Gastroesophageal sphincter (tissue), 4 donors: ENCODE measurements around the gene GET3. TPM values are rescaled to one million over a fixed set of nuclear protein-coding genes. Genes with fewer than 3 reads are reported as not detected.

Experiments
- ATAC-seq: fragments of 150-250 bp; one replicate; pipeline ENCODE4 v1.9.1; 2016; ENCODE audit warnings: mild to moderate bottlenecking, moderate library complexity
- H3K27ac ChIP-seq, 4 donors: fragments of 200-600 bp; sonication (generic) in 3 of 4; 1 replicate in 3 of 4; 2 replicates in 1 of 4; pipeline ENCODE4 v1.5.1; 2016 to 2019
- H3K27me3 ChIP-seq: fragments of 200-600 bp; sonication (generic); one replicate; pipeline ENCODE4 v1.5.1; 2019
- H3K36me3 ChIP-seq, 2 donors: fragments of 200-600 bp; sonication (generic); one replicate each; pipeline ENCODE4 v1.5.1; 2019; ENCODE audit warnings: control low read depth in 1 of 2
- H3K4me1 ChIP-seq, 3 donors: fragments of 200-600 bp; sonication (generic); 1 replicate in 2 of 3; 2 replicates in 1 of 3; pipeline ENCODE4 v1.5.1; 2016 to 2019; ENCODE audit warnings: control low read depth in 2 of 3
- H3K4me3 ChIP-seq, 2 donors: fragments of 200-600 bp; sonication (generic); one replicate each; pipeline ENCODE4 v1.5.1; 2019; ENCODE audit warnings: mild to moderate bottlenecking in 1 of 2, moderate library complexity in 1 of 2
- H3K9me3 ChIP-seq, 3 donors: fragments of 200-600 bp; sonication (generic); one replicate each; pipeline ENCODE4 v1.5.1; 2017 to 2019; ENCODE audit warnings: control low read depth in 2 of 3
- CTCF ChIP-seq, 4 experiments: fragments of 200-600 bp in 2 of 4; fragments of 450-650 bp in 2 of 4; sonication (generic) in 1 of 4; IDR thresholded peaks; one replicate each; pipeline ENCODE4 v1.5.1; 2017 to 2019; ENCODE audit warnings: antibody characterized with exemption in 4 of 4, mild to moderate bottlenecking in 2 of 4, moderate library complexity in 2 of 4
- EP300 ChIP-seq: sonication (generic); formaldehyde crosslinking; IDR thresholded peaks from one replicate; pipeline ENCODE4 v1.6.1; 2017; ENCODE audit warnings: antibody characterized with exemption, mild to moderate bottlenecking
- POLR2A ChIP-seq, 2 donors: fragments of 450-650 bp; IDR thresholded peaks; one replicate each; pipeline ENCODE4 v1.6.1; 2017; ENCODE audit warnings: antibody characterized with exemption in 2 of 2, mild to moderate bottlenecking in 2 of 2, moderate library complexity in 1 of 2
- POLR2AphosphoS5 ChIP-seq: sonication (generic); formaldehyde crosslinking; IDR thresholded peaks from one replicate; pipeline ENCODE4 v1.6.1; 2017; ENCODE audit warnings: antibody characterized with exemption
- WGBS, 2 donors: methylation state at CpG; one replicate each; pipeline ENCODE4 v1.1.5; 2018; ENCODE audit warnings: low coverage in 1 of 2; 5-methylcytosine and 5-hydroxymethylcytosine counted together
- total RNA-seq, 4 donors: library from RNA; depleted of rRNA; stranded (reverse); fragments of >200 nt; gene quantifications; one replicate each; pipeline ENCODE4 v1.1.0, GENCODE V29; 2016

GET3 gene
- total RNA-seq, 4 donors from 2014 or later: 47.3 to 58.2 (median 55.8) TPM

- peaks cover 0 to 66% of the 10 kb centered on the region in 2 donors for H3K36me3 ChIP-seq
- H3K9me3 ChIP-seq: no peaks in the 10 kb centered on the region
- H3K27ac ChIP-seq: no peak overlapping the region
- ATAC-seq: no peak
- no peak for TF ChIP-seq EP300
- no peaks in the 10 kb centered on the region for H3K27me3 ChIP-seq
- peaks cover 0 to 9% (median 0%) of the 10 kb centered on the region in 3 donors for H3K4me1 ChIP-seq
- 92% methylated on average over 6 of the region's 11 CpGs; no CpG with 5 or more reads in 1 of the 2 donors for WGBS, 2 donors
- no peak overlapping the region for H3K4me3 ChIP-seq
Observed at GRCh38 chr19:12767150-12767549, 29.9 kb downstream of the GET3 start.

- 94% methylated on average over 6 of the region's 15 CpGs; no CpG with 5 or more reads in 1 of the 2 donors for WGBS, 2 donors
Observed at GRCh38 chr19:12767666-12768065, 30.4 kb downstream of the GET3 start.

GRCh38 chr19:12769689-12770088, 32.4 kb downstream of the GET3 start:
- Histone ChIP-seq H3K36me3 (peaks cover 0 to 44% of the 10 kb centered on the region in 2 donors), H3K9me3 (no peaks in the 10 kb centered on the region), H3K4me3 (no peak overlapping the region), H3K27me3 (no peaks in the 10 kb centered on the region), H3K4me1 (peaks cover 0 to 11% (median under 1%) of the 10 kb centered on the region in 3 donors), H3K27ac (no peak overlapping the region)
- 75% methylated on average over 4 of the region's 37 CpGs; no CpG with 5 or more reads in 1 of the 2 donors for WGBS, 2 donors
- ATAC-seq: no peak
- TF ChIP-seq POLR2AphosphoS5 (no peak), POLR2A (IDR thresholded peaks at IDR 0.05) (no peak), CTCF (IDR thresholded peaks at IDR 0.05) (no peak)

More at GRCh38 chr19:12767666-12768065, 30.4 kb downstream of the GET3 start:
- peaks cover 0 to 9% (median 0%) of the 10 kb centered on the region in 3 donors for H3K4me1 ChIP-seq
- no peaks in the 10 kb centered on the region for H3K27me3 ChIP-seq
- no peak overlapping the region for H3K4me3 ChIP-seq
- TF ChIP-seq POLR2AphosphoS5 (no peak), EP300 (no peak), POLR2A (IDR thresholded peaks at IDR 0.05) (no peak), CTCF (IDR thresholded peaks at IDR 0.05) (no peak)
- no peaks in the 10 kb centered on the region for H3K9me3 ChIP-seq
- ATAC-seq: no peak
- H3K36me3 ChIP-seq: peaks cover 0 to 63% of the 10 kb centered on the region in 2 donors
- H3K27ac ChIP-seq: no peak overlapping the region

GRCh38 chr19:12770922-12771321, 33.6 kb downstream of the GET3 start:
- H3K27ac ChIP-seq: no peak overlapping the region
- peaks cover 0 to 33% of the 10 kb centered on the region in 2 donors for H3K36me3 ChIP-seq
- ATAC-seq: no peak
- WGBS, 2 donors: no CpG with 5 or more reads among the region's 13 CpGs
- peaks cover 0 to 14% (median 3%) of the 10 kb centered on the region in 3 donors for H3K4me1 ChIP-seq
- no peak overlapping the region for H3K4me3 ChIP-seq
- H3K9me3 ChIP-seq: no peaks in the 10 kb centered on the region
- no peaks in the 10 kb centered on the region for H3K27me3 ChIP-seq
- TF ChIP-seq POLR2AphosphoS5: no peak
- no peak for TF ChIP-seq CTCF (IDR thresholded peaks at IDR 0.05)
- TF ChIP-seq POLR2A (IDR thresholded peaks at IDR 0.05): no peak
- TF ChIP-seq EP300: no peak

GRCh38 chr19:12772323-12772722, 35.0 kb downstream of the GET3 start:
- no peak for ATAC-seq
- Histone ChIP-seq H3K4me1 (peaks cover 0 to 12% (median 6%) of the 10 kb centered on the region in 3 donors), H3K9me3 (no peaks in the 10 kb centered on the region), H3K27ac (no peak overlapping the region), H3K36me3 (peaks cover 0 to 27% of the 10 kb centered on the region in 2 donors), H3K27me3 (no peaks in the 10 kb centered on the region), H3K4me3 (no peak overlapping the region)
- 67 to 71% methylated on average over 1 of the region's 4 CpGs for WGBS, 2 donors
- TF ChIP-seq POLR2AphosphoS5 (no peak), CTCF (IDR thresholded peaks at IDR 0.05) (no peak), EP300 (no peak)
